Neural progenitor cell (in vitro differentiated cells): ENCODE measurements around the gene AAMP. TPM values are rescaled to one million over a fixed set of nuclear protein-coding genes. Genes with fewer than 3 reads are reported as not detected.

Experiments
- DNase-seq: peaks from one replicate; pipeline ENCODE4 v3.0.0-alpha.2; 2016; ENCODE audit warnings: low spot score
- H2AFZ ChIP-seq: fragments of 200-600 bp; sonication (generic); replicated peaks from 2 replicates; pipeline ENCODE4 v1.6.1; 2016; ENCODE audit warnings: antibody characterized with exemption
- H3F3A ChIP-seq: fragments of 200-600 bp; sonication (generic); 2 replicates; pipeline ENCODE4 v1.6.1; 2016; ENCODE audit warnings: antibody characterized with exemption, low read depth
- H3K27ac ChIP-seq: fragments of 200-600 bp; sonication (generic); 2 replicates; pipeline ENCODE4 v1.5.1; 2016; ENCODE audit warnings: mild to moderate bottlenecking
- H3K27me3 ChIP-seq: fragments of 200-600 bp; sonication (generic); 2 replicates; pipeline ENCODE4 v1.6.1; 2016; ENCODE audit warnings: mild to moderate bottlenecking, moderate library complexity
- H3K36me3 ChIP-seq: fragments of 200-600 bp; sonication (generic); 2 replicates; pipeline ENCODE4 v1.5.1; 2016
- H3K4me1 ChIP-seq: fragments of 200-600 bp; sonication (generic); 2 replicates; pipeline ENCODE4 v1.6.1; 2016; ENCODE audit warnings: mixed run types
- H3K4me2 ChIP-seq: fragments of 200-600 bp; sonication (generic); 2 replicates; pipeline ENCODE4 v1.6.1; 2016
- H3K4me3 ChIP-seq: fragments of 200-600 bp; sonication (generic); 2 replicates; pipeline ENCODE4 v1.5.1; 2016
- H3K79me2 ChIP-seq: fragments of 200-600 bp; sonication (generic); 2 replicates; pipeline ENCODE4 v1.6.1; 2016; ENCODE audit warnings: low read depth
- H3K9ac ChIP-seq: fragments of 200-600 bp; sonication (generic); 2 replicates; pipeline ENCODE4 v1.6.1; 2016
- H3K9me3 ChIP-seq: fragments of 200-600 bp; sonication (generic); 2 replicates; pipeline ENCODE4 v1.5.1; 2016; ENCODE audit warnings: low read depth
- H4K20me1 ChIP-seq: fragments of 200-600 bp; sonication (generic); 2 replicates; pipeline ENCODE4 v1.6.1; 2016; ENCODE audit warnings: low read depth
- H3K27ac Mint-ChIP-seq: 3 replicates; pipeline ENCODE4 v1.8.0; 2021; ENCODE audit warnings: mixed read lengths
- H3K27me3 Mint-ChIP-seq: 2 replicates; pipeline ENCODE4 v1.8.0; 2022; ENCODE audit warnings: low read depth, mild to moderate bottlenecking, inconsistent platforms, moderate library complexity, mixed read lengths; ENCODE audit not compliant: insufficient read depth
- H3K36me3 Mint-ChIP-seq: 3 replicates; pipeline ENCODE4 v1.8.0; 2021; ENCODE audit warnings: mixed read lengths
- H3K4me1 Mint-ChIP-seq: 3 replicates; pipeline ENCODE4 v1.8.0; 2021; ENCODE audit warnings: mixed read lengths
- H3K4me3 Mint-ChIP-seq: 3 replicates; pipeline ENCODE4 v1.8.0; 2021; ENCODE audit warnings: mild to moderate bottlenecking, moderate library complexity, mixed read lengths
- H3K9me3 Mint-ChIP-seq: 3 replicates; pipeline ENCODE4 v1.8.0; 2020; ENCODE audit warnings: mixed read lengths
- CTCF ChIP-seq: fragments of 200-600 bp; sonication (generic); IDR thresholded peaks from 2 replicates; pipeline ENCODE4 v1.5.1; 2017; ENCODE audit warnings: antibody characterized with exemption, mild to moderate bottlenecking
- EZH2 ChIP-seq: fragments of 200-600 bp; sonication (generic); IDR thresholded peaks from 2 replicates; pipeline ENCODE4 v1.6.1; 2017; ENCODE audit warnings: antibody characterized with exemption, mild to moderate bottlenecking, moderate library complexity
- EZH2phosphoT487 ChIP-seq: fragments of 200-600 bp; sonication (generic); IDR thresholded peaks from 2 replicates; pipeline ENCODE4 v1.6.1; 2017; ENCODE audit warnings: antibody characterized with exemption
- total RNA-seq: library from RNA; depleted of rRNA; stranded (reverse); fragments of >200 nt; gene quantifications from 2 replicates; pipeline ENCODE4 v1.2.3, GENCODE V29; 2015; ENCODE audit warnings: low replicate concordance

AAMP gene
- total RNA-seq, 1 donor from 2014 or later = 90.4 TPM

GRCh38 chr2:218300141-218300540 lies 30.2 kb upstream of the AAMP start:
- Histone ChIP-seq H3K27me3 (no peaks in the 10 kb centered on the region), H3K36me3 (no peaks in the 10 kb centered on the region), H3K9me3 (no peaks in the 10 kb centered on the region), H3K27ac (no peak overlapping the region), H3K79me2 (no peaks in the 10 kb centered on the region), H3F3A (no peaks in the 10 kb centered on the region), H3K4me2 (no peak overlapping the region), H4K20me1 (no peaks in the 10 kb centered on the region), H3K9ac (no peak overlapping the region), H3K4me1 (peaks cover under 1% of the 10 kb centered on the region), H3K4me3 (no peak overlapping the region), H2AFZ (no peak overlapping the region)
- H3K4me1 Mint-ChIP-seq = peaks cover 7% of the 10 kb centered on the region
- no peak overlapping the region for H3K4me3 Mint-ChIP-seq
- peaks cover 5% of the 10 kb centered on the region for H3K27me3 Mint-ChIP-seq
- no peaks in the 10 kb centered on the region for H3K9me3 Mint-ChIP-seq
- TF ChIP-seq EZH2phosphoT487 (no peak), CTCF (no peak), EZH2 (no peak)
- H3K36me3 Mint-ChIP-seq = no peaks in the 10 kb centered on the region
- no peak for DNase-seq
- no peak overlapping the region for H3K27ac Mint-ChIP-seq

DNA sequence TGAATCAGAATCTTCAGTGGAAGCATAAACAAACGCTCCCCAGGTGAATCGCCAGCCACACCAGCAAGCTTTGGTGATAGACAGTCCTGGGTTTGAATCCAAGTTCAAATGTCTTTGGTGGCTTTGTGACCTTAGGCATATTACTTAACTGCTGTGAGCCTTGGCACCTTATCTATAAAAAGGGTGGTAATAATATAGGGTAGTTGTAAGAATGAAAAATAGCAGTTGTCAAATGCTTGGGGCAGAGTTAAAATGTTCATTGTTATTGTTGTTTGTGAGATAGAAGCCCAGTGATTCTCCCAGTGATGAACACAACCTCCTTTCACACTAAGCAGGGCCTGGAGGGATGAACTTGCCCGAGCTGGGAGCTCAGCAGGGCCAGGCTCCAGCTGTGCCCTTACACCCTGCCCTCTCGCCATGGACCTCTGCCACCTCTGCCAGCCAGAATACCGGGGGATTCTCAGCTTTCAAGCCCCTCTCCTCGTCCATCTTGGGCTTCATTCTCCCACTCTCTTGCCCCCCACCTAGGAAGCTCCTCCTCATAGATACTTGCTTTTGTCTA lies 28.5 kb upstream of the AAMP start:
- no peaks in the 10 kb centered on the region for H3K36me3 Mint-ChIP-seq
- H2AFZ ChIP-seq = no peak overlapping the region
- H3K9me3 ChIP-seq = no peaks in the 10 kb centered on the region
- no peak overlapping the region for H3K9ac ChIP-seq
- peaks cover 10% of the 10 kb centered on the region for H3K27me3 Mint-ChIP-seq
- no peak overlapping the region for H3K4me3 Mint-ChIP-seq
- H3K4me2 ChIP-seq = no peak overlapping the region
- no peaks in the 10 kb centered on the region for H4K20me1 ChIP-seq
- no peak overlapping the region for H3K4me3 ChIP-seq
- no peak for TF ChIP-seq CTCF
- no peak for TF ChIP-seq EZH2phosphoT487
- no peak for TF ChIP-seq EZH2
- no peak overlapping the region for H3K27ac ChIP-seq
- H3K4me1 Mint-ChIP-seq = peaks cover 14% of the 10 kb centered on the region
- no peaks in the 10 kb centered on the region for H3K79me2 ChIP-seq
- no peaks in the 10 kb centered on the region for H3K36me3 ChIP-seq
- H3F3A ChIP-seq = no peaks in the 10 kb centered on the region
- no peaks in the 10 kb centered on the region for H3K27me3 ChIP-seq
- H3K9me3 Mint-ChIP-seq = no peaks in the 10 kb centered on the region
- DNase-seq = no peak
- peak overlapping the region; percentile 14 for H3K27ac Mint-ChIP-seq
- peaks cover 9% of the 10 kb centered on the region for H3K4me1 ChIP-seq

GRCh38 chr2:218296847-218297246 lies 26.9 kb upstream of the AAMP start:
- H4K20me1 ChIP-seq = no peaks in the 10 kb centered on the region
- H3K36me3 ChIP-seq = no peaks in the 10 kb centered on the region
- H3K4me3 ChIP-seq = no peak overlapping the region
- no peak overlapping the region for H3K9ac ChIP-seq
- Mint-ChIP-seq H3K27ac (no peak overlapping the region), H3K4me3 (no peak overlapping the region), H3K9me3 (no peaks in the 10 kb centered on the region), H3K4me1 (peaks cover 17% of the 10 kb centered on the region), H3K36me3 (no peaks in the 10 kb centered on the region), H3K27me3 (peaks cover 8% of the 10 kb centered on the region)
- H2AFZ ChIP-seq = no peak overlapping the region
- TF ChIP-seq CTCF = no peak
- no peak for TF ChIP-seq EZH2phosphoT487
- no peak for TF ChIP-seq EZH2
- DNase-seq = no peak
- H3F3A ChIP-seq = peaks cover 5% of the 10 kb centered on the region
- peaks cover 11% of the 10 kb centered on the region for H3K27me3 ChIP-seq
- no peaks in the 10 kb centered on the region for H3K9me3 ChIP-seq
- H3K4me2 ChIP-seq = no peak overlapping the region
- H3K4me1 ChIP-seq = peaks cover 9% of the 10 kb centered on the region
- no peaks in the 10 kb centered on the region for H3K79me2 ChIP-seq
- no peak overlapping the region for H3K27ac ChIP-seq
